Measurements from ENCODE around the gene MCM9. TPM values are rescaled to one million over a fixed set of nuclear protein-coding genes. Genes with fewer than 3 reads are reported as not detected.

The MCM9 gene
- total RNA-seq, 1 donor from 2014 or later: 37.0 TPM

GRCh38 chr6:118893807-118894424 lies 41.0 kb downstream of the MCM9 start, which contains the start of gene ASF1A:
TSS of gene ASF1A (plus strand) at chr6:118894152. CDS start at chr6:118894414, 262 bp downstream.
- intact Hi-C loops (cut with micrococcal nuclease): loop anchor here (1.0 to 10.0 kb wide), 10 partner anchors 41 to 1219 kb away; partner anchors contain the start of genes CEP85L, FAM184A, MAN1A1 and MCM9

GRCh38 chr6:118893064-118893806 lies 41.7 kb downstream of the MCM9 start:
- TF ChIP-seq CTCF (IDR thresholded peaks at IDR 0.05): no peak
- peak; percentile 10 for ATAC-seq (ENCODE audit: low read depth)
- peaks cover 14% of the 10 kb centered on the region for H3K36me3 Mint-ChIP-seq (ENCODE audit: low read depth)

More at GRCh38 chr6:118893807-118894424, 41.0 kb downstream of the MCM9 start, which contains the start of gene ASF1A:
- peak; percentile 86 for DNase-seq
- ATAC-seq (ENCODE audit: low read depth): peak; percentile 59
- Mint-ChIP-seq H3K4me1 (peaks cover 65% of the 10 kb centered on the region), H3K4me3 (peak within 1 kb of the TSS; percentile 99), H3K36me3 (ENCODE audit: low read depth) (peaks cover 18% of the 10 kb centered on the region), H3K9me3 (no peaks in the 10 kb centered on the region), H3K27me3 (no peaks in the 10 kb centered on the region), H3K27ac (peak within 1 kb of the TSS; percentile 90)
- CTCF ChIA-PET: interaction anchor here (1.4 to 2.4 kb wide), 2 partner anchors 11 to 94 kb away, joined by 4 to 10 read pairs; no protein-coding TSS in a partner anchor
- POLR2A ChIA-PET: interaction anchor here (0.7 to 3.5 kb wide), 9 partner anchors 11 to 420 kb away, joined by 3 to 36 read pairs (median 6); partner anchors contain the start of genes CEP85L and MCM9
- no peak for TF ChIP-seq CTCF (IDR thresholded peaks at IDR 0.05)

GRCh38 chr6:118892355-118892991 lies 42.5 kb downstream of the MCM9 start:
- no peaks in the 10 kb centered on the region for H3K27me3 Mint-ChIP-seq
- POLR2A ChIA-PET: interaction anchor here (2.3 to 3.5 kb wide), 3 partner anchors 10 to 168 kb away, joined by 6 to 36 read pairs (median 24); partner anchors contain the start of gene MCM9
- DNase-seq (no peak), ATAC-seq (ENCODE audit: low read depth) (no peak)
- intact Hi-C loops (cut with micrococcal nuclease): loop anchor here (10.0 kb wide), 1 partner anchor 1218 kb away; the partner anchor contains the start of gene NUS1
- peaks cover 60% of the 10 kb centered on the region for H3K4me1 Mint-ChIP-seq
- no peaks in the 10 kb centered on the region for H3K9me3 Mint-ChIP-seq
- H3K36me3 Mint-ChIP-seq (ENCODE audit: low read depth): peaks cover 10% of the 10 kb centered on the region
- TF ChIP-seq CTCF (IDR thresholded peaks at IDR 0.05): no peak
- CTCF ChIA-PET: no interaction called here
- H3K4me3 Mint-ChIP-seq: peak overlapping the region; percentile 99
- peak overlapping the region; percentile 90 for H3K27ac Mint-ChIP-seq

More at GRCh38 chr6:118893064-118893806, 41.7 kb downstream of the MCM9 start:
- no peaks in the 10 kb centered on the region for H3K9me3 Mint-ChIP-seq
- H3K4me3 Mint-ChIP-seq: peak overlapping the region; percentile 99
- POLR2A ChIA-PET: interaction anchor here (0.7 to 3.5 kb wide), 5 partner anchors 11 to 421 kb away, joined by 3 to 36 read pairs (median 6); partner anchors contain the start of gene MCM9
- peak overlapping the region; percentile 90 for H3K27ac Mint-ChIP-seq
- H3K4me1 Mint-ChIP-seq: peaks cover 62% of the 10 kb centered on the region
- no peak for DNase-seq
- intact Hi-C loops (cut with micrococcal nuclease): loop anchor here (1.0 to 10.0 kb wide), 2 partner anchors 452 to 1218 kb away; partner anchors contain the start of gene NUS1
- CTCF ChIA-PET: interaction anchor here (2.4 kb wide), 1 partner anchor 93 kb away, joined by 10 read pairs; no protein-coding TSS in a partner anchor
- no peaks in the 10 kb centered on the region for H3K27me3 Mint-ChIP-seq

- no peak for ATAC-seq (ENCODE audit: low read depth)
- POLR2A ChIA-PET: interaction anchor here (0.5 to 1.2 kb wide), 5 partner anchors 10 to 77 kb away, joined by 3 to 5 read pairs (median 3); partner anchors contain the start of gene MCM9
- H3K27me3 Mint-ChIP-seq: no peaks in the 10 kb centered on the region
- no peak for DNase-seq
- peaks cover 10% of the 10 kb centered on the region for H3K36me3 Mint-ChIP-seq (ENCODE audit: low read depth)
- CTCF ChIA-PET: interaction anchor here (0.8 kb wide), 1 partner anchor 90 kb away, joined by 3 read pairs; no protein-coding TSS in a partner anchor
- H3K9me3 Mint-ChIP-seq: no peaks in the 10 kb centered on the region
- no peak for TF ChIP-seq CTCF (IDR thresholded peaks at IDR 0.05)
- H3K4me1 Mint-ChIP-seq: peaks cover 69% of the 10 kb centered on the region
- intact Hi-C loops (cut with micrococcal nuclease): loop anchor here (1.0 to 10.0 kb wide), 2 partner anchors 10 to 1216 kb away; partner anchors contain the start of gene NUS1
- H3K4me3 Mint-ChIP-seq: peak overlapping the region; percentile 61
- H3K27ac Mint-ChIP-seq: peak overlapping the region; percentile 90
Observed at GRCh38 chr6:118890997-118891790, 43.8 kb downstream of the MCM9 start.
